Stomach (tissue), 4 donors: ENCODE data around the gene RNU6-7.

Experiments
- POLR2A ChIP-seq, 4 donors: fragments of 450-650 bp; IDR thresholded peaks; one replicate each; pipeline ENCODE4 v1.6.1; 2016; ENCODE audit warnings: antibody characterized with exemption in 4 of 4, control low read depth in 2 of 4, mild to moderate bottlenecking in 1 of 4, moderate library complexity in 1 of 4
- POLR2AphosphoS5 ChIP-seq, 3 donors: sonication (generic); formaldehyde crosslinking; IDR thresholded peaks; one replicate each; pipeline ENCODE4 v1.6.1; 2016; ENCODE audit warnings: antibody characterized with exemption in 3 of 3
- TF ChIP-seq, protein P1 (sequence below), 7 experiments: fragments of 450-650 bp in 4 of 7; fragments of 200-600 bp in 3 of 7; sonication (generic) in 3 of 7; IDR thresholded peaks; one replicate each; pipeline ENCODE4 v1.5.1; 2016 to 2019; ENCODE audit warnings: antibody characterized with exemption in 7 of 7, control low read depth in 2 of 7, mild to moderate bottlenecking in 1 of 7

DNA sequence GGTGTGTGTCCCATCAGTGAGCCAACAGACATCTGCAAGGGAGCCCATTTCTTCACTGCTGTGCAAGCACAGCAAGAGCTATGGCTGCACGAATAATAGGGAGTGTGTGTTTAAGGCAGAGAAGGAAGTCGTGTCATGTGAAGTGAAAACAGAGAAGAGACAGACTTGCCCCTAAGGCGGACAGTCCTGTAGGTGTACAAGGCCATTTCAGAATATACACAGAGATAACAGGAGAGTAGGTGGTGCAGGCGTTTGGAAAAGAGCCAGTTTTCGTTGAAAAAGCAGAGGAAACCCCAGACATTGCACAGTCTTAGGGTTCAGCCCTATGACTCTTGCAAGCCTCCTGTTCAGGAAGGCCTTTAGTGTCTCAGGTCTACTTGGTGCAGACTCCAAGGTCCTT is 47.5 kb downstream of the RNU6-7 start:
- no peak for TF ChIP-seq POLR2A (IDR thresholded peaks at IDR 0.05)
- TF ChIP-seq POLR2AphosphoS5 (IDR thresholded peaks at IDR 0.05) = no peak
- TF ChIP-seq, protein P1, sequence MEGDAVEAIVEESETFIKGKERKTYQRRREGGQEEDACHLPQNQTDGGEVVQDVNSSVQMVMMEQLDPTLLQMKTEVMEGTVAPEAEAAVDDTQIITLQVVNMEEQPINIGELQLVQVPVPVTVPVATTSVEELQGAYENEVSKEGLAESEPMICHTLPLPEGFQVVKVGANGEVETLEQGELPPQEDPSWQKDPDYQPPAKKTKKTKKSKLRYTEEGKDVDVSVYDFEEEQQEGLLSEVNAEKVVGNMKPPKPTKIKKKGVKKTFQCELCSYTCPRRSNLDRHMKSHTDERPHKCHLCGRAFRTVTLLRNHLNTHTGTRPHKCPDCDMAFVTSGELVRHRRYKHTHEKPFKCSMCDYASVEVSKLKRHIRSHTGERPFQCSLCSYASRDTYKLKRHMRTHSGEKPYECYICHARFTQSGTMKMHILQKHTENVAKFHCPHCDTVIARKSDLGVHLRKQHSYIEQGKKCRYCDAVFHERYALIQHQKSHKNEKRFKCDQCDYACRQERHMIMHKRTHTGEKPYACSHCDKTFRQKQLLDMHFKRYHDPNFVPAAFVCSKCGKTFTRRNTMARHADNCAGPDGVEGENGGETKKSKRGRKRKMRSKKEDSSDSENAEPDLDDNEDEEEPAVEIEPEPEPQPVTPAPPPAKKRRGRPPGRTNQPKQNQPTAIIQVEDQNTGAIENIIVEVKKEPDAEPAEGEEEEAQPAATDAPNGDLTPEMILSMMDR (IDR thresholded peaks at IDR 0.05) = no peak
